ENCODE measurements around the gene ITPRIP. TPM values are rescaled to one million over a fixed set of nuclear protein-coding genes. Genes with fewer than 3 reads are reported as not detected.

ITPRIP gene
- total and polyA plus RNA-seq, 11 donors = 18.4 to 90.2 (median 27.7) TPM

GRCh38 chr10:104300002-104300735, 38.1 kb downstream of the ITPRIP start:
- TF ChIP-seq CTCF (IDR thresholded peaks at IDR 0.05) = no peak
- TF ChIP-seq POLR2A (IDR thresholded peaks at IDR 0.05) = peak in 1 of 2 donors; percentile 35
- Histone ChIP-seq H3K27me3 (no peaks in the 10 kb centered on the region), H3K4me1 (peaks cover 0 to 74% (median 57%) of the 10 kb centered on the region in 12 donors), H3K4me3 (peak overlapping the region in 3 of 12 donors; percentile 3 to 20 (median 13)), H3K36me3 (no peaks in the 10 kb centered on the region), H3K9me3 (no peaks in the 10 kb centered on the region), H3K27ac (peak overlapping the region; percentile 74 to 98 (median 92))
- 19 to 27% (median 24%) methylated on average over 12 of the region's 12 CpGs for WGBS, 4 donors
- DNase-seq = peak in 3 of 5 donors; percentile 76 to 89 (median 78)
- intact Hi-C loops (cut with DNase I) = loop anchor here in 5 of 10 donors (2.0 to 5.0 kb wide), 2 partner anchors 37 to 39 kb away; partner anchors contain the start of gene ITPRIP (in 5 of the 5)
- peak; percentile 76 to 79 (median 77) for ATAC-seq

GRCh38 chr10:104299031-104299904, 39.0 kb downstream of the ITPRIP start:
- no peaks in the 10 kb centered on the region for H3K9me3 ChIP-seq
- ATAC-seq (peak; percentile 1 to 43 (median 6)), DNase-seq (peak in 2 of 5 donors; percentile 49 to 62)
- H3K4me3 ChIP-seq = peak overlapping the region in 5 of 12 donors; percentile 2 to 30 (median 8)
- peaks cover 0 to 67% (median 51%) of the 10 kb centered on the region in 12 donors for H3K4me1 ChIP-seq
- intact Hi-C loops (cut with DNase I) = no loop called here
- TF ChIP-seq POLR2A (IDR thresholded peaks at IDR 0.05) = no peak
- TF ChIP-seq CTCF (IDR thresholded peaks at IDR 0.05) = no peak
- peak overlapping the region; percentile 74 to 98 (median 90) for H3K27ac ChIP-seq
- H3K27me3 ChIP-seq = no peaks in the 10 kb centered on the region
- H3K36me3 ChIP-seq = no peaks in the 10 kb centered on the region
- 40 to 54% (median 43%) methylated on average over 13 of the region's 13 CpGs for WGBS, 4 donors

- Histone ChIP-seq H3K9me3 (no peaks in the 10 kb centered on the region), H3K36me3 (no peaks in the 10 kb centered on the region), H3K27me3 (no peaks in the 10 kb centered on the region), H3K4me3 (no peak overlapping the region), H3K27ac (peak overlapping the region in 10 of 12 donors; percentile 78 to 98 (median 92)), H3K4me1 (peaks cover 0 to 54% (median 45%) of the 10 kb centered on the region in 12 donors)
- intact Hi-C loops (cut with DNase I) = no loop called here
- ATAC-seq (no peak), DNase-seq (no peak)
- 56 to 63% (median 59%) methylated on average over 17 of the region's 17 CpGs for WGBS, 4 donors
- TF ChIP-seq POLR2A (IDR thresholded peaks at IDR 0.05) (no peak), CTCF (IDR thresholded peaks at IDR 0.05) (peak in 8 of 12 donors; percentile 18 to 46 (median 40))
Observed at GRCh38 chr10:104297697-104298660, 40.3 kb downstream of the ITPRIP start.
